ENCODE data around the gene NR3C2. TPM values are rescaled to one million over a fixed set of nuclear protein-coding genes. Genes with fewer than 3 reads are reported as not detected.

The NR3C2 gene
- total RNA-seq, 1 donor from 2014 or later, result 0.54 TPM

DNA sequence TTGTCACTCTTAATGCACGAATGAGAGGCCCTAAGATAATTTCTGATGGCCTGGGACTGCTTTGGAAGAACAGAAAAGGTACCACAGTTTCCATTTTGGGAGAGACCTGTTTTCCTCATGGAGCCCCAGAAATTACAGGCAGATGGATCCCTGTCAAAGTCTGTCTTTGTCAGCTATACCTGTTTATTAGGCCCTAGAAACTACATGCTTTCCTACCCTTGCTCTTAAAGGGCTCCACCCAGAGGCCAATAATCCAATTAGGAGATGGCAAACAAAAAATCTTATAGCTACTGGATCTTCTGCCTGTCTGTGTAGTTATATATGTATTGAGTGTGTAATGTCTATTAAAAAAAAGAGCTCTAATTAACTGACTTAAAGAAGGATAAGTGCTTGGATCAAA is 141.3 kb downstream of the NR3C2 start:
- DNase-seq (ENCODE audit: low spot score), result no peak
- Mint-ChIP-seq H3K27me3 (ENCODE audit: unreplicated experiment) (peaks cover 2% of the 10 kb centered on the region), H3K27ac (ENCODE audit: unreplicated experiment) (no peak overlapping the region), H3K36me3 (ENCODE audit: low read depth, unreplicated experiment) (peaks cover 3% of the 10 kb centered on the region), H3K9me3 (ENCODE audit: unreplicated experiment) (no peaks in the 10 kb centered on the region), H3K4me1 (ENCODE audit: unreplicated experiment) (no peaks in the 10 kb centered on the region), H3K4me3 (ENCODE audit: unreplicated experiment) (no peak overlapping the region)
- TF ChIP-seq, protein P1, sequence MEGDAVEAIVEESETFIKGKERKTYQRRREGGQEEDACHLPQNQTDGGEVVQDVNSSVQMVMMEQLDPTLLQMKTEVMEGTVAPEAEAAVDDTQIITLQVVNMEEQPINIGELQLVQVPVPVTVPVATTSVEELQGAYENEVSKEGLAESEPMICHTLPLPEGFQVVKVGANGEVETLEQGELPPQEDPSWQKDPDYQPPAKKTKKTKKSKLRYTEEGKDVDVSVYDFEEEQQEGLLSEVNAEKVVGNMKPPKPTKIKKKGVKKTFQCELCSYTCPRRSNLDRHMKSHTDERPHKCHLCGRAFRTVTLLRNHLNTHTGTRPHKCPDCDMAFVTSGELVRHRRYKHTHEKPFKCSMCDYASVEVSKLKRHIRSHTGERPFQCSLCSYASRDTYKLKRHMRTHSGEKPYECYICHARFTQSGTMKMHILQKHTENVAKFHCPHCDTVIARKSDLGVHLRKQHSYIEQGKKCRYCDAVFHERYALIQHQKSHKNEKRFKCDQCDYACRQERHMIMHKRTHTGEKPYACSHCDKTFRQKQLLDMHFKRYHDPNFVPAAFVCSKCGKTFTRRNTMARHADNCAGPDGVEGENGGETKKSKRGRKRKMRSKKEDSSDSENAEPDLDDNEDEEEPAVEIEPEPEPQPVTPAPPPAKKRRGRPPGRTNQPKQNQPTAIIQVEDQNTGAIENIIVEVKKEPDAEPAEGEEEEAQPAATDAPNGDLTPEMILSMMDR (IDR thresholded peaks at IDR 0.05; ENCODE audit: unreplicated experiment), result no peak

DNA sequence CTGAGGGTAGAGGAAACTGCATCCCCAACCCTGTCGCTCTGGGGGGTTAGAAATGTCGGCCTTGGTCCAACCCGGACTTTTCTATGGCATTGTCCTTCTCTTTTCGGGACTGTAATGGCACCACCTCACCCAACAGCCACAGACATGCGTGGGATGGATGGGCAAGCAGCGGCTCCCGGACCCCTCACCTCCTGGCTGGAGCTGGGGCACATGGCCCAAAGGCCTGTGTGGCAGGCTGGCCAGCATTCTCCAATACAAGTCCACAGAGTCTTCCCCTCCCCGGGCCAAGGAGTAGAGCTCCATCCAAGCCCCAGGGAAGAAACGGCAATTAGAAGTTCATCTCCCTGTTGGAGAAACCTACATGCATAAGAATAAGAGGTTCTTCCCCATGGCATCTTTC is 142.9 kb downstream of the NR3C2 start:
- Mint-ChIP-seq H3K27me3 (ENCODE audit: unreplicated experiment) (peaks cover 2% of the 10 kb centered on the region), H3K27ac (ENCODE audit: unreplicated experiment) (no peak overlapping the region), H3K9me3 (ENCODE audit: unreplicated experiment) (no peaks in the 10 kb centered on the region), H3K36me3 (ENCODE audit: low read depth, unreplicated experiment) (peaks cover 3% of the 10 kb centered on the region), H3K4me3 (ENCODE audit: unreplicated experiment) (no peak overlapping the region), H3K4me1 (ENCODE audit: unreplicated experiment) (no peaks in the 10 kb centered on the region)
- TF ChIP-seq, protein P1 (IDR thresholded peaks at IDR 0.05; ENCODE audit: unreplicated experiment), result no peak
- no peak for DNase-seq (ENCODE audit: low spot score)

DNA sequence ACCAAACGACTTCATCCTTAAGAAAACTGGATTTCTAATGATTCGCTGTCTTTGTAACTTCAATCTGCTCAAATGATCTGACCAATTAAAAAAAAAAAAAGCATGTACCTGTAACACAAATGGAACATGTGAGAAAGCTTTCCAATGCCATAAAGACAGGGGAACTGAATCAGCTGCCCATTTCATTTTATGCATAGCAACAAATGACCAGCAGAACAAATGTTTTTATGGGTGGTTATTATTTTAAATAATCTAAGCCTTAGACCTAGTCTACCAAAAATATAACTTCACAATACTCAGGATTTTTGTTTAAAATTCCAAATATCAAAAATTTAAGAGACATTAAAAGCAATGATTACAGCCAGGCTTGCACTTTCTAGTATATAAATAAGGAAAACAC is 145.7 kb downstream of the NR3C2 start:
- no peaks in the 10 kb centered on the region for H3K4me1 Mint-ChIP-seq (ENCODE audit: unreplicated experiment)
- TF ChIP-seq, protein P1 (IDR thresholded peaks at IDR 0.05; ENCODE audit: unreplicated experiment), result no peak
- no peak overlapping the region for H3K4me3 Mint-ChIP-seq (ENCODE audit: unreplicated experiment)
- H3K36me3 Mint-ChIP-seq (ENCODE audit: low read depth, unreplicated experiment), result peaks cover 3% of the 10 kb centered on the region
- no peaks in the 10 kb centered on the region for H3K9me3 Mint-ChIP-seq (ENCODE audit: unreplicated experiment)
- H3K27ac Mint-ChIP-seq (ENCODE audit: unreplicated experiment), result no peak overlapping the region
- no peaks in the 10 kb centered on the region for H3K27me3 Mint-ChIP-seq (ENCODE audit: unreplicated experiment)
- no peak for DNase-seq (ENCODE audit: low spot score)

DNA sequence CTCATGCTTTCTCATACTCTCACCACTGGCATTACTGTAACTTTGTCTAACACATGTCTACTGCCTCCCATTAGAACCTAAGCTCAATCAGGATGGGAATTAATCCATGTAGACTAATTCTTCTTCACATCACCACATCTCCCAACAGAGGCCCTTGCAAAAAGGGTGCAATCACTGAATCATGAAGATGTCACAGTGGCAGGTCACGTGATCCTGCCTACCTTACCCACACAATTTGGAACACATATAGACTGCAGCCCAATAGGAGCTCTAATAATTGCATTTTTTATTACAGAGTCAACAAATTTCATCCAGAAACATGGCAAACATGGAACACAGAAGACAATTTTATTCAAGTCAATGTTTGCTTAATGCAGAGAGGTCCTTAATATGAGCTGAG is 146.6 kb downstream of the NR3C2 start:
- H3K27me3 Mint-ChIP-seq (ENCODE audit: unreplicated experiment), result no peaks in the 10 kb centered on the region
- no peak overlapping the region for H3K4me3 Mint-ChIP-seq (ENCODE audit: unreplicated experiment)
- H3K36me3 Mint-ChIP-seq (ENCODE audit: low read depth, unreplicated experiment), result peaks cover 3% of the 10 kb centered on the region
- H3K27ac Mint-ChIP-seq (ENCODE audit: unreplicated experiment), result no peak overlapping the region
- TF ChIP-seq, protein P1 (IDR thresholded peaks at IDR 0.05; ENCODE audit: unreplicated experiment), result no peak
- no peaks in the 10 kb centered on the region for H3K4me1 Mint-ChIP-seq (ENCODE audit: unreplicated experiment)
- no peaks in the 10 kb centered on the region for H3K9me3 Mint-ChIP-seq (ENCODE audit: unreplicated experiment)
- DNase-seq (ENCODE audit: low spot score), result no peak

DNA sequence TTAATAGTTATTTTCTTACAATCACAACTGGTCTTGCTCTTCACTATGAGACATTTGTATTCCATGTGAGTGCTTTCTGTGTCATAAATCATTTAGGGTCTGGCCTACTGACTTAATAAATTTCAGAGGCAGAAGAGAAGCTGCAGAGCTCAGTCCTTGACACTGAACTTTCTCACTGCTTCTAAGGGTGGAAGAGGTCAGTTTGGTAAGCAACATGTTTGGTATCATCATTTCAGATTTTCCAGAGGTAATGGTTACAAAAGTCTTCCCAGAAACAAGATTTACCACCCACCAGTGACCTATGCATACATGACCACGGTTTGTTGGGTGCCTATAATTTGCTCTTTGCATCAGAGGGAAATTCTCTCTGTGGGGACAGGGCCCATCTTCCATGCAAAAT is 148.6 kb downstream of the NR3C2 start:
- H3K27ac Mint-ChIP-seq (ENCODE audit: unreplicated experiment), result no peak overlapping the region
- H3K36me3 Mint-ChIP-seq (ENCODE audit: low read depth, unreplicated experiment), result no peaks in the 10 kb centered on the region
- TF ChIP-seq, protein P1 (IDR thresholded peaks at IDR 0.05; ENCODE audit: unreplicated experiment), result no peak
- DNase-seq (ENCODE audit: low spot score), result no peak
- H3K4me1 Mint-ChIP-seq (ENCODE audit: unreplicated experiment), result no peaks in the 10 kb centered on the region
- no peaks in the 10 kb centered on the region for H3K27me3 Mint-ChIP-seq (ENCODE audit: unreplicated experiment)
- no peak overlapping the region for H3K4me3 Mint-ChIP-seq (ENCODE audit: unreplicated experiment)
- no peaks in the 10 kb centered on the region for H3K9me3 Mint-ChIP-seq (ENCODE audit: unreplicated experiment)
